ENCODE measurements around the gene CNPY2.

- TF ChIP-seq EZH2 (IDR thresholded peaks at IDR 0.05; ENCODE audit: borderline replicate concordance, low read depth, low read length, severe bottlenecking) (no peak), CTCF (IDR thresholded peaks at IDR 0.05; ENCODE audit: borderline replicate concordance, extremely low read depth, low read length, poor library complexity, severe bottlenecking) (no peak)
These were observed 43.2 kb upstream of the CNPY2 start for GRCh38 chr12:56358836-56359532.

Measured in DND-41 (cell line).